Upper lobe of left lung (tissue), 4 donors: Measurements from ENCODE around the gene PFDN6.

ENCODE experiments used
- CTCF ChIP-seq, 6 experiments: fragments of 450-650 bp in 4 of 6; fragments of 200-600 bp in 2 of 6; sonication (generic) in 2 of 6; IDR thresholded peaks; one replicate each; pipeline ENCODE4 v1.5.1; 2016 to 2019; ENCODE audit warnings: antibody characterized with exemption in 6 of 6
- EP300 ChIP-seq, 4 donors: sonication (generic); formaldehyde crosslinking; IDR thresholded peaks; one replicate each; pipeline ENCODE4 v1.5.1; 2017; ENCODE audit warnings: antibody characterized with exemption in 4 of 4, control low read depth in 2 of 4
- POLR2A ChIP-seq, 4 donors: fragments of 450-650 bp; IDR thresholded peaks; one replicate each; pipeline ENCODE4 v1.5.1; 2016 to 2017; ENCODE audit warnings: antibody characterized with exemption in 4 of 4, mild to moderate bottlenecking in 2 of 4
- POLR2AphosphoS5 ChIP-seq, 2 donors: sonication (generic); formaldehyde crosslinking; IDR thresholded peaks; one replicate each; pipeline ENCODE4 v1.5.1; 2017; ENCODE audit warnings: antibody characterized with exemption in 2 of 2

GRCh38 chr6:33250731-33251130 lies 38.7 kb upstream of the PFDN6 start:
- no peak for TF ChIP-seq CTCF (IDR thresholded peaks at IDR 0.05)
- no peak for TF ChIP-seq POLR2A (IDR thresholded peaks at IDR 0.05)
- no peak for TF ChIP-seq POLR2AphosphoS5 (IDR thresholded peaks at IDR 0.05)
- TF ChIP-seq EP300 (IDR thresholded peaks at IDR 0.05), result no peak
